ENCODE results near the gene LRRC61.
"Not testable (repeated sequence)": the region's sequence is repeated elsewhere in the genome, so short reads cannot be mapped to it uniquely, and the experiment has no call there.

The LRRC61 gene

GRCh38 chr7:150307129-150307528 is 16.0 kb upstream of the LRRC61 start:
- DNase-seq (ENCODE audit: low read depth in 2 of 2): no peak

- no peak for DNase-seq (ENCODE audit: low read depth in 2 of 2)
These were observed 15.3 kb upstream of the LRRC61 start for GRCh38 chr7:150307904-150308303.

GRCh38 chr7:150308575-150308974 is 14.6 kb upstream of the LRRC61 start:
- DNase-seq (ENCODE audit: low read depth in 2 of 2): no peak

- DNase-seq (ENCODE audit: low read depth in 2 of 2): no peak
These were observed 12.0 kb upstream of the LRRC61 start for GRCh38 chr7:150311146-150311545.

GRCh38 chr7:150311711-150312110 is 11.4 kb upstream of the LRRC61 start:
- DNase-seq (ENCODE audit: low read depth in 2 of 2): no peak

- DNase-seq (ENCODE audit: low read depth in 2 of 2): not testable (repeated sequence)
These were observed 10.3 kb upstream of the LRRC61 start for GRCh38 chr7:150312649-150313366.

GRCh38 chr7:150313367-150313809 is 9.8 kb upstream of the LRRC61 start:
- no peak for DNase-seq (ENCODE audit: low read depth in 2 of 2)

GRCh38 chr7:150313870-150314269 is 9.3 kb upstream of the LRRC61 start:
- no peak for DNase-seq (ENCODE audit: low read depth in 2 of 2)

GRCh38 chr7:150314639-150315239 is 8.4 kb upstream of the LRRC61 start:
- DNase-seq (ENCODE audit: low read depth in 2 of 2): no peak

GRCh38 chr7:150316987-150317386 is 6.2 kb upstream of the LRRC61 start:
- not testable (repeated sequence) for DNase-seq (ENCODE audit: low read depth in 2 of 2)

GRCh38 chr7:150317748-150318444 is 5.3 kb upstream of the LRRC61 start:
- DNase-seq (ENCODE audit: low read depth in 2 of 2): no peak

- DNase-seq (ENCODE audit: low read depth in 2 of 2): no peak
These were observed 1.4 kb upstream of the LRRC61 start for GRCh38 chr7:150321788-150322113.

GRCh38 chr7:150322114-150322832 is 882 bp upstream of the LRRC61 start:
- peak; percentile 11 to 26 for DNase-seq (ENCODE audit: low read depth in 2 of 2)

GRCh38 chr7:150323682-150324372 is 672 bp downstream of the LRRC61 start:
- DNase-seq (ENCODE audit: low read depth in 2 of 2): no peak

- no peak for DNase-seq (ENCODE audit: low read depth in 2 of 2)
These were observed 1.3 kb downstream of the LRRC61 start for GRCh38 chr7:150324373-150324961.

- DNase-seq (ENCODE audit: low read depth in 2 of 2): no peak
These were observed 2.0 kb downstream of the LRRC61 start for GRCh38 chr7:150325110-150325611.

- DNase-seq (ENCODE audit: low read depth in 2 of 2): no peak
These were observed 2.7 kb downstream of the LRRC61 start for GRCh38 chr7:150325901-150326300.

GRCh38 chr7:150326657-150327268 is 3.6 kb downstream of the LRRC61 start:
- DNase-seq (ENCODE audit: low read depth in 2 of 2): no peak

- no peak for DNase-seq (ENCODE audit: low read depth in 2 of 2)
These were observed 4.2 kb downstream of the LRRC61 start for GRCh38 chr7:150327308-150327707.

GRCh38 chr7:150329331-150330120 is 6.4 kb downstream of the LRRC61 start:
- DNase-seq (ENCODE audit: low read depth in 2 of 2): no peak

All from stimulated activated CD8-positive, alpha-beta memory T cell treated with anti-CD3 and anti-CD28 coated beads, Interleukin-2, amount 100 ng/mL, for 1 hour (primary cell).